Mesenchymal stem cell (in vitro differentiated cells and primary cell): Measurements from ENCODE around the gene SEZ6L2.

Source experiments
- DNase-seq: peaks from one replicate; pipeline ENCODE4 v3.0.0-alpha.2; 2013
- H2AFZ ChIP-seq: one replicate; pipeline ENCODE4 v1.6.1; 2013; ENCODE audit warnings: low read depth, mild to moderate bottlenecking, control low read depth, inconsistent platforms, low read length, moderate library complexity
- H2AK5ac ChIP-seq: 2 replicates; pipeline ENCODE4 v1.6.1; 2013; ENCODE audit warnings: low read length, moderate library complexity, mild to moderate bottlenecking, inconsistent platforms; ENCODE audit not compliant: severe bottlenecking
- H2BK120ac ChIP-seq: one replicate; pipeline ENCODE4 v1.6.1; 2013; ENCODE audit warnings: low read depth, mild to moderate bottlenecking, inconsistent platforms, low read length, moderate library complexity
- H2BK12ac ChIP-seq, 2 experiments: one replicate each; pipeline ENCODE4 v1.6.1; 2013; ENCODE audit warnings: inconsistent platforms in 2 of 2, low read length in 2 of 2, mild to moderate bottlenecking in 2 of 2, moderate library complexity in 2 of 2, control low read depth in 1 of 2
- H2BK15ac ChIP-seq: one replicate; pipeline ENCODE4 v1.6.1; 2013; ENCODE audit warnings: mild to moderate bottlenecking, low read depth, inconsistent platforms; ENCODE audit not compliant: poor library complexity, severe bottlenecking
- H2BK5ac ChIP-seq: 2 replicates; pipeline ENCODE4 v1.6.1; 2013; ENCODE audit warnings: low read depth, mild to moderate bottlenecking, low read length, control low read depth, inconsistent platforms; ENCODE audit not compliant: poor library complexity, severe bottlenecking
- H3K14ac ChIP-seq, 2 experiments: one replicate each; pipeline ENCODE4 v1.6.1; 2013; ENCODE audit warnings: inconsistent platforms in 2 of 2, low read length in 2 of 2, control low read depth in 1 of 2, mild to moderate bottlenecking in 1 of 2, moderate library complexity in 1 of 2
- H3K18ac ChIP-seq, 2 experiments: one replicate each; pipeline ENCODE4 v1.6.1; 2013; ENCODE audit warnings: inconsistent platforms in 2 of 2, low read length in 2 of 2, control low read depth in 1 of 2, low read depth in 1 of 2, mild to moderate bottlenecking in 1 of 2
- H3K23ac ChIP-seq, 2 experiments: one replicate each; pipeline ENCODE4 v1.6.1; 2013; ENCODE audit warnings: inconsistent platforms in 2 of 2, low read length in 2 of 2, mild to moderate bottlenecking in 2 of 2, moderate library complexity in 2 of 2, control low read depth in 1 of 2
- H3K27ac ChIP-seq: 2 replicates; pipeline ENCODE4 v1.5.1; 2013; ENCODE audit warnings: mild to moderate bottlenecking, moderate library complexity, low read length, control low read depth, inconsistent platforms; ENCODE audit not compliant: poor library complexity, severe bottlenecking
- H3K27me3 ChIP-seq, 2 experiments: 2 replicates each; pipeline versions ENCODE4 v1.6.1 to v1.7.0; 2013; ENCODE audit warnings: low read length in 2 of 2, mild to moderate bottlenecking in 2 of 2, moderate library complexity in 2 of 2, control low read depth in 1 of 2, inconsistent platforms in 1 of 2; ENCODE audit not compliant: control insufficient read depth in 1 of 2, insufficient read depth in 1 of 2
- H3K36me3 ChIP-seq, 2 experiments: 2 replicates each; pipeline versions ENCODE4 v1.6.1 to v1.7.0; 2013; ENCODE audit warnings: low read length in 2 of 2, control low read depth in 1 of 2, inconsistent platforms in 1 of 2, low read depth in 1 of 2, mild to moderate bottlenecking in 1 of 2; ENCODE audit not compliant: insufficient read depth in 2 of 2, control insufficient read depth in 1 of 2
- H3K4ac ChIP-seq, 2 experiments: one replicate each; pipeline ENCODE4 v1.6.1; 2013; ENCODE audit warnings: inconsistent platforms in 2 of 2, low read length in 2 of 2, mild to moderate bottlenecking in 2 of 2, moderate library complexity in 2 of 2, control low read depth in 1 of 2, low read depth in 1 of 2
- H3K4me1 ChIP-seq: 2 replicates; pipeline ENCODE4 v1.6.1; 2013; ENCODE audit warnings: low read depth, low read length, control low read depth; ENCODE audit not compliant: control insufficient read depth, insufficient read depth
- H3K4me2 ChIP-seq: 2 replicates; pipeline ENCODE4 v1.6.1; 2013; ENCODE audit warnings: low read length, mild to moderate bottlenecking, inconsistent platforms; ENCODE audit not compliant: poor library complexity, severe bottlenecking
- H3K4me3 ChIP-seq, 2 experiments: 2 replicates each; pipeline versions ENCODE4 v1.5.1 to v1.7.0; 2013; ENCODE audit warnings: low read length in 2 of 2, mild to moderate bottlenecking in 2 of 2, control low read depth in 1 of 2, low read depth in 1 of 2; ENCODE audit not compliant: insufficient read depth in 1 of 2
- H3K79me1 ChIP-seq: replicated peaks from 2 replicates; pipeline ENCODE4 v1.6.1; 2013; ENCODE audit warnings: mild to moderate bottlenecking, control low read depth, low read length, inconsistent platforms; ENCODE audit not compliant: poor library complexity, severe bottlenecking
- H3K9ac ChIP-seq: 2 replicates; pipeline ENCODE4 v1.7.0; 2013; ENCODE audit warnings: mild to moderate bottlenecking, low read length, moderate library complexity
- H3K9me3 ChIP-seq: 2 replicates; pipeline ENCODE4 v1.7.0; 2013; ENCODE audit warnings: mild to moderate bottlenecking, low read length; ENCODE audit not compliant: control insufficient read depth
- H4K8ac ChIP-seq: one replicate; pipeline ENCODE4 v1.6.1; 2013; ENCODE audit warnings: inconsistent platforms, mild to moderate bottlenecking, low read length, moderate library complexity
- H4K91ac ChIP-seq: one replicate; pipeline ENCODE4 v1.6.1; 2013; ENCODE audit warnings: mild to moderate bottlenecking, low read length, inconsistent platforms
- WGBS: methylation state at CpG from one replicate; pipeline ENCODE4 v1.1.7; 2013; ENCODE audit warnings: mixed read lengths; 5-methylcytosine and 5-hydroxymethylcytosine counted together

The SEZ6L2 gene

DNA sequence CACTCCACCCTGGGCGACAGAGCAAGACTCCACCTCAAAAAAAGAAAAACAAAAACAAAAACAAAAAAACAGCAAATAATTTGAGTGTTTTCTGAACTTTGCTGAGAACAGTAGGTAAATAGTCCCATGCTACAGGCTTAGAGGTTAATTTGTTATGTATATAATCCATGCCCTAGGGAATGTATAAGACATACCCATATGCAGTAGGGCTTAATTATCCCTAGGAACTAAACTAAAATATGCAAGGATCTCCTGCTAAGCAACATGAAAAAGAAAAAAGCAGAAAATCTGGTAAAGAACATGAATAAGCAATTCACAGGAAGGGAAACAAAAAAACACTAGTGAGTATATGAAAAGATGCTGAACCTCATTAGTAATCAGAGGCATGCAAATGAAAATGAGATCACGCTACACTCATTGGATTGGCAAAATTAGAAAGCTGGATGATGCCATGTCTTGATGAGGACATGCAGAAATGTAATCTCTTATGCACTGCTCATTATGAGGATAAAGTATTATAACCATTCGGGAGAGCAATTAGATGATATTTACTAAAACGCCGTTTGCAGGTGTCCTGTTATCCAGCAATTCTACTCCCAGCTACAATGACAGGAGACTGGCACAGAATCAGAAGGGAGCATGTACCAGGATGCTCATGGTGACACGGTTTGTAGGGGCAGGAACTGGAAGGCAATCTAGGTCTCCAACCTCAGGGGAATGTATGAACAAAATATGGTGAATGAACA is 21.1 kb upstream of the SEZ6L2 start:
- no peak overlapping the region for H3K27ac ChIP-seq

DNA sequence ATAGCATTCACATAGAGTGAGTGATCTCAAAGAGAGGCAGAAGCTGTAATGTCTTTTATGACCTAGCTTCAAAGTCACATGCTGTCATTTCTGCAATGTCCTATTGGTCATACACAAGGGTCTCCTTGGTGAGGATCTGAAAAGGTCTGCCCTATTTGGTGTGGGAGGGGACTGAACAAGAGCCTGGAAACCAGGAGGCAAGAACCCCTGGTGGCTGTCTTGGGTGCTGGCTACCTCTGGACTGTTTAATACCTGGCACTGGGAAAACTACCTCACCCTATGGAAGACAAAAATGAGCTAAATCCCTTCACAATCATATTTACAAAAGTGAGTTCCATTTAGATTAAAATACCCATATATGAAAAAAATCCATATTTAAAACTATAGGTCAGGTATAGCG is 17.6 kb upstream of the SEZ6L2 start:
- no peak overlapping the region for H3K18ac ChIP-seq
- H3K4me3 ChIP-seq, result no peak overlapping the region
- no peak overlapping the region for H3K27ac ChIP-seq
- H2BK5ac ChIP-seq, result no peak overlapping the region
- no peak overlapping the region for H3K23ac ChIP-seq
- H3K4me1 ChIP-seq, result peaks cover 2% of the 10 kb centered on the region
- 100% methylated on average over 1 of the region's 1 CpG for WGBS
- H3K36me3 ChIP-seq, result peaks cover 40 to 72% of the 10 kb centered on the region in 2 experiments
- H2BK12ac ChIP-seq, result no peak overlapping the region
- no peak overlapping the region for H3K4me2 ChIP-seq
- H2BK120ac ChIP-seq, result no peak overlapping the region
- DNase-seq, result no peak
- no peak overlapping the region for H2AK5ac ChIP-seq
- H3K14ac ChIP-seq, result no peak overlapping the region
- peaks cover 23% of the 10 kb centered on the region for H3K79me1 ChIP-seq
- H4K8ac ChIP-seq, result no peak overlapping the region
- H3K9me3 ChIP-seq, result no peaks in the 10 kb centered on the region
- H4K91ac ChIP-seq, result no peak overlapping the region
- H2AFZ ChIP-seq, result no peak overlapping the region
- H2BK15ac ChIP-seq, result no peak overlapping the region
- no peak overlapping the region for H3K9ac ChIP-seq
- no peaks in the 10 kb centered on the region for H3K27me3 ChIP-seq
- no peak overlapping the region for H3K4ac ChIP-seq

More for the DNA sequence above, 21.1 kb upstream of the SEZ6L2 start:
- H3K18ac ChIP-seq, result no peak overlapping the region
- no peak overlapping the region for H2BK12ac ChIP-seq
- H2BK5ac ChIP-seq, result no peak overlapping the region
- no peak for DNase-seq
- H4K8ac ChIP-seq, result no peak overlapping the region
- H2AFZ ChIP-seq, result no peak overlapping the region
- H2AK5ac ChIP-seq, result no peak overlapping the region
- no peak overlapping the region for H2BK15ac ChIP-seq
- peaks cover 24% of the 10 kb centered on the region for H3K79me1 ChIP-seq
- WGBS, result 96% methylated on average over 5 of the region's 6 CpGs
- H3K9me3 ChIP-seq, result no peaks in the 10 kb centered on the region
- no peaks in the 10 kb centered on the region for H3K27me3 ChIP-seq
- no peak overlapping the region for H3K4me3 ChIP-seq
- H3K9ac ChIP-seq, result no peak overlapping the region
- peaks cover 11% of the 10 kb centered on the region for H3K4me1 ChIP-seq
- no peak overlapping the region for H3K4me2 ChIP-seq
- no peak overlapping the region for H3K14ac ChIP-seq
- no peak overlapping the region for H3K23ac ChIP-seq
- no peak overlapping the region for H4K91ac ChIP-seq
- no peak overlapping the region for H3K4ac ChIP-seq
- H2BK120ac ChIP-seq, result no peak overlapping the region
- H3K36me3 ChIP-seq, result peaks cover 24 to 63% of the 10 kb centered on the region in 2 experiments

DNA sequence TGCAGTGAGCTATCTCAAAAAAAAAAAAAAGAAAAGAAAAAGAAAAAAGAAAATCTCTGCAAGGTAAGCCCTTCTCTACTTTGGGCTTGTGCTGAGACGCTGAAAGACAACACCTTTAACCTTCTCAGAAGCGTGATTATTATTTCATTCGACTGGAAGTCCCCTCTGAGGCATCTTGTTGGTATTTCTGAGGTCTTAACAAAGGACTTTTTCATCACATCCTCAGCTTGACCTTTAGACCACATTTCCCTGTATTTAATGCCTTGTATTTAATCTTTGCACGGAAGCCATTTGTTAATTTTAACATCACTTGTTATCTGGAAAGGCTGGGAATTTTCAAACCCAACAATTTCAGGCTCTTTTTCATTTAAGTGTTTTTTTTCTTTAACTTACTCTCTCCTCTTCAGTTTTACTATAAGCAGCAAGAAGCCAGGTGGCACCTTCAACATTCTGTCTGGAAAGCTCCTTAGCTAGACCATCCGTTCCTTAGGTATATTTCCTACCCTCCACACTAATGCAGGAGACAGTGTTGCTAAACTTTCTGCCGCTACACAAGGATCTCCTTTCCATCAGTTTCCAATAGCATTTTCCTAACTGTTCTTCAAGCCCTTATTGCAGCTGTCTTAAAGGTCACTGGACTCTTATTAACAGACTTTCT is 16.4 kb upstream of the SEZ6L2 start:
- H3K79me1 ChIP-seq, result peaks cover 20% of the 10 kb centered on the region
- WGBS, result 85% methylated on average over 6 of the region's 6 CpGs
- H3K27me3 ChIP-seq, result no peaks in the 10 kb centered on the region
- no peak overlapping the region for H2BK5ac ChIP-seq
- H3K9me3 ChIP-seq, result no peaks in the 10 kb centered on the region
- no peak overlapping the region for H3K27ac ChIP-seq
- no peak overlapping the region for H3K4ac ChIP-seq
- H3K4me2 ChIP-seq, result no peak overlapping the region
- no peak overlapping the region for H2BK12ac ChIP-seq
- DNase-seq, result peak; percentile 71
- no peak overlapping the region for H2AK5ac ChIP-seq
- no peak overlapping the region for H3K23ac ChIP-seq
- no peak overlapping the region for H3K9ac ChIP-seq
- H4K91ac ChIP-seq, result no peak overlapping the region
- peaks cover 4% of the 10 kb centered on the region for H3K4me1 ChIP-seq
- no peak overlapping the region for H2AFZ ChIP-seq
- no peak overlapping the region for H3K18ac ChIP-seq
- no peak overlapping the region for H4K8ac ChIP-seq
- no peak overlapping the region for H3K4me3 ChIP-seq
- H3K14ac ChIP-seq, result no peak overlapping the region
- no peak overlapping the region for H2BK120ac ChIP-seq
- no peak overlapping the region for H2BK15ac ChIP-seq
- H3K36me3 ChIP-seq, result peaks cover 51 to 62% of the 10 kb centered on the region in 2 experiments

DNA sequence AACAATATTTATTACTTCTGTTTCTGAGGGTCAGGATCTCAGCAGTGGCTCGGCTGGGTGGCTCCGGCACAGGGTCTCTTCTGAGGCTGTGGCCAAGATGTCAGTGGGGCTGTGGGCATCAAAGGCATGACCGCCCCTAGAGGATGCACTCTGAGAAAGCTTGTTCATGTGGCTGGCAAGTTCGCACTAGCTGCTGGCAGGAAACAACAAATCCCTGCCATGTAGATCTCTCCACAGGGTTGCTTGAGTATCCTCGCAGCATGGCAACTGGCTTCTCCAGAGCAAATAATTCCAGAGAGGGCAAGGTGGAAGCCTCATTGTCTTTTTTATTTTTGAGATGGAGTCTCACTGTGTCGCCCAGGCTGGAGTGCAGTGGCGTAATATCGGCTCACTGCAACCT is 14.2 kb upstream of the SEZ6L2 start:
- peaks cover 17% of the 10 kb centered on the region for H3K79me1 ChIP-seq
- H2BK15ac ChIP-seq, result no peak overlapping the region
- no peak overlapping the region for H3K27ac ChIP-seq
- no peak overlapping the region for H3K23ac ChIP-seq
- H2BK5ac ChIP-seq, result no peak overlapping the region
- no peak overlapping the region for H4K8ac ChIP-seq
- H4K91ac ChIP-seq, result no peak overlapping the region
- H3K14ac ChIP-seq, result no peak overlapping the region
- no peak overlapping the region for H3K9ac ChIP-seq
- no peak overlapping the region for H2AFZ ChIP-seq
- H3K36me3 ChIP-seq, result peaks cover 46 to 48% of the 10 kb centered on the region in 2 experiments
- no peak overlapping the region for H2BK12ac ChIP-seq
- no peak overlapping the region for H2BK120ac ChIP-seq
- H3K9me3 ChIP-seq, result no peaks in the 10 kb centered on the region
- no peak for DNase-seq
- no peak overlapping the region for H3K4me2 ChIP-seq
- no peak overlapping the region for H3K4ac ChIP-seq
- peaks cover 4% of the 10 kb centered on the region for H3K4me1 ChIP-seq
- no peak overlapping the region for H2AK5ac ChIP-seq
- H3K27me3 ChIP-seq, result no peaks in the 10 kb centered on the region
- no peak overlapping the region for H3K18ac ChIP-seq
- H3K4me3 ChIP-seq, result no peak overlapping the region
- 97% methylated on average over 8 of the region's 8 CpGs for WGBS
